Measurements from ENCODE around the gene SPAG7. TPM values are rescaled to one million over a fixed set of nuclear protein-coding genes. Genes with fewer than 3 reads are reported as not detected.

Gene SPAG7
- total RNA-seq, 1 donor from 2014 or later = 73.0 TPM

- Mint-ChIP-seq H3K9me3 (ENCODE audit: low read depth) (no peaks in the 10 kb centered on the region), H3K4me1 (ENCODE audit: low read depth) (peaks cover 51% of the 10 kb centered on the region), H3K27me3 (ENCODE audit: low read depth) (no peaks in the 10 kb centered on the region), H3K4me3 (ENCODE audit: unreplicated experiment) (peak within 1 kb of the TSS; percentile 68), H3K27ac (ENCODE audit: unreplicated experiment) (peak within 1 kb of the TSS; percentile 87), H3K36me3 (ENCODE audit: low read depth) (peaks cover 11% of the 10 kb centered on the region)
- DNase-seq (ENCODE audit: low spot score) = no peak
- TF ChIP-seq, protein P1, sequence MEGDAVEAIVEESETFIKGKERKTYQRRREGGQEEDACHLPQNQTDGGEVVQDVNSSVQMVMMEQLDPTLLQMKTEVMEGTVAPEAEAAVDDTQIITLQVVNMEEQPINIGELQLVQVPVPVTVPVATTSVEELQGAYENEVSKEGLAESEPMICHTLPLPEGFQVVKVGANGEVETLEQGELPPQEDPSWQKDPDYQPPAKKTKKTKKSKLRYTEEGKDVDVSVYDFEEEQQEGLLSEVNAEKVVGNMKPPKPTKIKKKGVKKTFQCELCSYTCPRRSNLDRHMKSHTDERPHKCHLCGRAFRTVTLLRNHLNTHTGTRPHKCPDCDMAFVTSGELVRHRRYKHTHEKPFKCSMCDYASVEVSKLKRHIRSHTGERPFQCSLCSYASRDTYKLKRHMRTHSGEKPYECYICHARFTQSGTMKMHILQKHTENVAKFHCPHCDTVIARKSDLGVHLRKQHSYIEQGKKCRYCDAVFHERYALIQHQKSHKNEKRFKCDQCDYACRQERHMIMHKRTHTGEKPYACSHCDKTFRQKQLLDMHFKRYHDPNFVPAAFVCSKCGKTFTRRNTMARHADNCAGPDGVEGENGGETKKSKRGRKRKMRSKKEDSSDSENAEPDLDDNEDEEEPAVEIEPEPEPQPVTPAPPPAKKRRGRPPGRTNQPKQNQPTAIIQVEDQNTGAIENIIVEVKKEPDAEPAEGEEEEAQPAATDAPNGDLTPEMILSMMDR (IDR thresholded peaks at IDR 0.05) = no peak
Measured at GRCh38 chr17:4950746-4951204, 16.8 kb downstream of the SPAG7 start, which contains the start of gene ENO3. Gene ENO3 (plus strand): TSS chr17:4951119. CDS start chr17:4951830, 711 bp downstream.

- DNase-seq (ENCODE audit: low spot score) = peak; percentile 94
- Mint-ChIP-seq H3K4me3 (ENCODE audit: unreplicated experiment) (peak overlapping the region; percentile 68), H3K27me3 (ENCODE audit: low read depth) (no peaks in the 10 kb centered on the region), H3K9me3 (ENCODE audit: low read depth) (no peaks in the 10 kb centered on the region), H3K27ac (ENCODE audit: unreplicated experiment) (peak overlapping the region; percentile 87), H3K36me3 (ENCODE audit: low read depth) (peaks cover 16% of the 10 kb centered on the region), H3K4me1 (ENCODE audit: low read depth) (peaks cover 57% of the 10 kb centered on the region)
- TF ChIP-seq, protein P1 (IDR thresholded peaks at IDR 0.05) = no peak
Measured at GRCh38 chr17:4950075-4950745, 17.4 kb downstream of the SPAG7 start.

DNA sequence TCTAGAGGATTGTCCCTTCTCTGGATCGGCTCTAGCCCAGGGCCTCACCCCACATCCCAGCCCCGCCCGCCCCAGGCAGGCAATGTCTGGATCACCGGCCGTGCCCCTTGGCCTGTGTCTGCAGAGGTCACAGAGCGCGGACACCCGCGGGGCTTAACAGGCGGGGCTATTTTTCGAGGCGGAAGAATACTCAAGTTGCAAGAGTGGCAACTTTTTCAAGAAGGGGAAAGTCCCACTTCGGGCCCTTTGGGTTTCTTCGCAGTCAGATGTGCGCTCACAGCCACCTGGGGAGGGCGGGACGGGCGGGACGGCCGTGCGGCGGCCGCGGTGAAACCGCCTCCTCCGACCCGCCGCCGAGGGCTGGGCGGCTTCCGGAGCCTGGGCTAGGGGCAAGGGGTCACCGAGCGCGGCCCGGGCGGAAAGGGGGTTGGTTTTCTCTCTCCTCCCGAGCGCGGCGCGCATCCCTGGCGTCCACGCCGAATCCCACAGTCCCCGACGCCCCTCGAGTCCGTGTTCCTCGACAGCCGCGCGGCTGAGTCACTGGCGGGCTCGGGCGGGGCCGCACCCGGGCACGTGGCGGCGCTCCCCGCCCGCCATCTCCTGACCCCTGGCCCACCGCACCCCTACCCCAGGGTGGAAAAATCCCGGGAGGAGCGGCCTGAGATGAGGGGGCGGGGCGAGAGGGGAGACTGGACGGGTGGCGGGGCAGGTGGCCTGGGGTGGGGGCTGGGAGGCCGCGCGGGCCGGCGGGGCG, 18.1 kb downstream of the SPAG7 start:
- Mint-ChIP-seq H3K27me3 (ENCODE audit: low read depth) (no peaks in the 10 kb centered on the region), H3K27ac (ENCODE audit: unreplicated experiment) (peak overlapping the region; percentile 82), H3K4me3 (ENCODE audit: unreplicated experiment) (peak overlapping the region; percentile 96), H3K36me3 (ENCODE audit: low read depth) (peaks cover 18% of the 10 kb centered on the region), H3K4me1 (ENCODE audit: low read depth) (peaks cover 64% of the 10 kb centered on the region), H3K9me3 (ENCODE audit: low read depth) (no peaks in the 10 kb centered on the region)
- no peak for DNase-seq (ENCODE audit: low spot score)
- TF ChIP-seq, protein P1 (IDR thresholded peaks at IDR 0.05) = no peak

DNA sequence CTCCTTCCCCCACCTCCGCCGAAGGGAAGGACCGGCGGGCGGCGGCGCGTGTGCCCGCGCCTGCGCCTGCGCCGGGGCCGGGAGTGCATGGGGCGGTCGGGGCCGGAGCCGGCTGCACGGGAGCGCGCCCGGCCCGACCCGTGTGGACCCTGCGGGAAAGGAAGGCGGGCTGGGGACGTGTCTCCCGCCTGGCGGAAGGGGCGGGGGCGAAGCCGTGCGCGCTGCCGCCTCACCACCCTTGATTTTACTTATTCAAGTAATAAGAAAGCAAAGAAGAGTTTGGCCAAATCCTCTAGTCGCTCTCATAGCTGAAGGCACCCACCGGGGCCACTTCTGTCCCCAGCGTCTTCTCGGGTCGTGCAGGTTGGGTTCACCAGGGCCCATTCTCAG, 18.7 kb downstream of the SPAG7 start:
- TF ChIP-seq, protein P1 (IDR thresholded peaks at IDR 0.05) = no peak
- peak overlapping the region; percentile 96 for H3K4me3 Mint-ChIP-seq (ENCODE audit: unreplicated experiment)
- H3K4me1 Mint-ChIP-seq (ENCODE audit: low read depth) = peaks cover 67% of the 10 kb centered on the region
- H3K9me3 Mint-ChIP-seq (ENCODE audit: low read depth) = no peaks in the 10 kb centered on the region
- peaks cover 18% of the 10 kb centered on the region for H3K36me3 Mint-ChIP-seq (ENCODE audit: low read depth)
- peak overlapping the region; percentile 99 for H3K27ac Mint-ChIP-seq (ENCODE audit: unreplicated experiment)
- peak; percentile 95 for DNase-seq (ENCODE audit: low spot score)
- no peaks in the 10 kb centered on the region for H3K27me3 Mint-ChIP-seq (ENCODE audit: low read depth)

GRCh38 chr17:4948166-4948930, 19.3 kb downstream of the SPAG7 start, which contains the start of gene PFN1:
Gene PFN1 (minus strand): TSS chr17:4948530. CDS start chr17:4948394, 136 bp downstream.
- Mint-ChIP-seq H3K36me3 (ENCODE audit: low read depth) (peaks cover 18% of the 10 kb centered on the region), H3K27ac (ENCODE audit: unreplicated experiment) (peak within 1 kb of the TSS; percentile 99), H3K27me3 (ENCODE audit: low read depth) (no peaks in the 10 kb centered on the region), H3K4me1 (ENCODE audit: low read depth) (peaks cover 63% of the 10 kb centered on the region), H3K4me3 (ENCODE audit: unreplicated experiment) (peak within 1 kb of the TSS; percentile 96), H3K9me3 (ENCODE audit: low read depth) (no peaks in the 10 kb centered on the region)
- DNase-seq (ENCODE audit: low spot score) = no peak
- TF ChIP-seq, protein P1 (IDR thresholded peaks at IDR 0.05) = no peak

Measured in chondrocyte (in vitro differentiated cells).